ENCODE data around the gene GRIK2.

The GRIK2 gene

GRCh38 chr6:101918471-101918870 lies 525.0 kb downstream of the GRIK2 start:
- no peak for DNase-seq

- DNase-seq: no peak
Measured at GRCh38 chr6:101921829-101922450, 528.4 kb downstream of the GRIK2 start.

- DNase-seq: no peak
Measured at GRCh38 chr6:101926149-101926925, 532.8 kb downstream of the GRIK2 start.

- DNase-seq: no peak
Measured at GRCh38 chr6:101931766-101932165, 538.3 kb downstream of the GRIK2 start.

- no peak for DNase-seq
Measured at GRCh38 chr6:101932704-101933103, 539.2 kb downstream of the GRIK2 start.

- no peak for DNase-seq
Measured at GRCh38 chr6:101935732-101936131, 542.2 kb downstream of the GRIK2 start.

GRCh38 chr6:101936516-101936915 lies 543.0 kb downstream of the GRIK2 start:
- DNase-seq: no peak

- no peak for DNase-seq
Measured at GRCh38 chr6:101937108-101937507, 543.6 kb downstream of the GRIK2 start.

GRCh38 chr6:101940391-101940790 lies 546.9 kb downstream of the GRIK2 start:
- DNase-seq: no peak

- no peak for DNase-seq
Measured at GRCh38 chr6:101956961-101957360, 563.5 kb downstream of the GRIK2 start.

- no peak for DNase-seq
Measured at GRCh38 chr6:101961357-101961756, 567.8 kb downstream of the GRIK2 start.

- DNase-seq: no peak
Measured at GRCh38 chr6:101980924-101981323, 587.4 kb downstream of the GRIK2 start.

GRCh38 chr6:101986476-101986875 lies 593.0 kb downstream of the GRIK2 start:
- no peak for DNase-seq

- DNase-seq: no peak
Measured at GRCh38 chr6:101992286-101992685, 598.8 kb downstream of the GRIK2 start.

- no peak for DNase-seq
Measured at GRCh38 chr6:101994521-101994920, 601.0 kb downstream of the GRIK2 start.

- DNase-seq: no peak
Measured at GRCh38 chr6:102015431-102015830, 621.9 kb downstream of the GRIK2 start.

- DNase-seq: no peak
Measured at GRCh38 chr6:102022281-102022680, 628.8 kb downstream of the GRIK2 start.

- no peak for DNase-seq
Measured at GRCh38 chr6:102022803-102023202, 629.3 kb downstream of the GRIK2 start.

GRCh38 chr6:102023977-102024657 lies 630.6 kb downstream of the GRIK2 start:
- no peak for DNase-seq

GRCh38 chr6:102026649-102027048 lies 633.1 kb downstream of the GRIK2 start:
- DNase-seq: peak in 1 of 3 experiments; percentile 6

- DNase-seq: no peak
Measured at GRCh38 chr6:102028176-102028575, 634.7 kb downstream of the GRIK2 start.

- no peak for DNase-seq
Measured at GRCh38 chr6:102038964-102039363, 645.5 kb downstream of the GRIK2 start.

- no peak for DNase-seq
Measured at GRCh38 chr6:102039441-102039840, 645.9 kb downstream of the GRIK2 start.

GRCh38 chr6:102051001-102051400 lies 657.5 kb downstream of the GRIK2 start:
- DNase-seq: no peak

Data from NCI-H1417 (cell line).